Body of pancreas (tissue), 4 donors: ENCODE data around the gene MARCKS. TPM values are rescaled to one million over a fixed set of nuclear protein-coding genes. Genes with fewer than 3 reads are reported as not detected.

Source experiments
- ATAC-seq: fragments of 150-250 bp; one replicate; pipeline ENCODE4 v1.9.1; 2016
- DNase-seq, 4 donors: peaks; one replicate each; pipeline ENCODE4 v3.0.0-alpha.2; 2019
- H3K27ac ChIP-seq, 4 donors: fragments of 200-600 bp; sonication (generic); 1 replicate in 3 of 4; 2 replicates in 1 of 4; pipeline versions ENCODE4 v1.5.1 to v1.6.1; 2016 to 2019; ENCODE audit warnings: mild to moderate bottlenecking in 1 of 4, mixed read lengths in 1 of 4, moderate library complexity in 1 of 4
- H3K27me3 ChIP-seq, 2 donors: fragments of 200-600 bp; sonication (generic); one replicate each; pipeline ENCODE4 v1.6.0; 2016; ENCODE audit warnings: mild to moderate bottlenecking in 1 of 2
- H3K36me3 ChIP-seq, 2 donors: fragments of 200-600 bp; sonication (generic); replicated peaks in 1 of 2; 2 replicates each; pipeline ENCODE4 v1.5.1; 2016; ENCODE audit warnings: low read depth in 2 of 2; ENCODE audit not compliant: insufficient read depth in 1 of 2
- H3K4me1 ChIP-seq: fragments of 200-600 bp; sonication (generic); one replicate; pipeline ENCODE4 v1.6.0; 2016
- H3K4me3 ChIP-seq, 2 donors: fragments of 200-600 bp; sonication (generic); 1 replicate in 1 of 2; 2 replicates in 1 of 2; pipeline ENCODE4 v1.5.1; 2016 to 2019
- H3K9me3 ChIP-seq, 3 donors: fragments of 200-600 bp; sonication (generic); 1 replicate in 2 of 3; 2 replicates in 1 of 3; pipeline ENCODE4 v1.5.1; 2016
- CTCF ChIP-seq, 7 experiments: fragments of 450-650 bp in 4 of 7; fragments of 200-600 bp in 3 of 7; sonication (generic) in 3 of 7; IDR thresholded peaks; one replicate each; pipeline ENCODE4 v1.5.1; 2016 to 2019; ENCODE audit warnings: antibody characterized with exemption in 7 of 7
- POLR2A ChIP-seq, 3 donors: fragments of 450-650 bp; IDR thresholded peaks; one replicate each; pipeline ENCODE4 v1.6.1; 2016; ENCODE audit warnings: antibody characterized with exemption in 3 of 3, mild to moderate bottlenecking in 2 of 3
- WGBS, 2 donors: methylation state at CpG; one replicate each; pipeline ENCODE4 v1.1.5; 2017; 5-methylcytosine and 5-hydroxymethylcytosine counted together
- intact Hi-C: fragments of 100-400 bp; cut with DNase I; formaldehyde crosslinking; loops from one replicate; pipeline ENCODE4 v1.15.1; 2023
- total RNA-seq, 2 donors: library from RNA; depleted of rRNA; stranded (reverse); fragments of >200 nt; gene quantifications; one replicate each; pipeline ENCODE4 v1.1.0, GENCODE V29; 2016

MARCKS gene
- total RNA-seq, 2 donors from 2014 or later, result 68.5 to 109 TPM

GRCh38 chr6:113833537-113833936, 23.6 kb upstream of the MARCKS start:
- ATAC-seq, result no peak
- H3K4me1 ChIP-seq, result peaks cover 38% of the 10 kb centered on the region
- DNase-seq, result no peak

GRCh38 chr6:113837170-113837569, 20.0 kb upstream of the MARCKS start:
- DNase-seq (peak; percentile 39 to 72 (median 61)), ATAC-seq (peak; percentile 78)
- H3K27ac ChIP-seq, result peak overlapping the region in 3 of 4 donors; percentile 25 to 51 (median 44)
- WGBS, 2 donors, result 36 to 48% methylated on average over 2 of the region's 2 CpGs
- no peak overlapping the region for H3K4me3 ChIP-seq
- TF ChIP-seq CTCF (IDR thresholded peaks at IDR 0.05), result no peak
- no peak for TF ChIP-seq POLR2A (IDR thresholded peaks at IDR 0.05)
- H3K36me3 ChIP-seq, result no peaks in the 10 kb centered on the region
- intact Hi-C loops, result no loop called here
- peaks cover 13% of the 10 kb centered on the region for H3K4me1 ChIP-seq
- H3K9me3 ChIP-seq, result no peaks in the 10 kb centered on the region
- H3K27me3 ChIP-seq, result no peaks in the 10 kb centered on the region

More at GRCh38 chr6:113833537-113833936, 23.6 kb upstream of the MARCKS start:
- no peaks in the 10 kb centered on the region for H3K27me3 ChIP-seq
- no peaks in the 10 kb centered on the region for H3K36me3 ChIP-seq
- no peak for TF ChIP-seq POLR2A (IDR thresholded peaks at IDR 0.05)
- TF ChIP-seq CTCF (IDR thresholded peaks at IDR 0.05), result no peak
- H3K27ac ChIP-seq, result no peak overlapping the region
- H3K4me3 ChIP-seq, result no peak overlapping the region
- intact Hi-C loops, result no loop called here
- WGBS, 2 donors, result 74 to 79% methylated on average over 2 of the region's 2 CpGs
- no peaks in the 10 kb centered on the region for H3K9me3 ChIP-seq

- H3K9me3 ChIP-seq, result no peaks in the 10 kb centered on the region
- DNase-seq (no peak), ATAC-seq (no peak)
- no peak for TF ChIP-seq CTCF (IDR thresholded peaks at IDR 0.05)
- TF ChIP-seq POLR2A (IDR thresholded peaks at IDR 0.05), result no peak
- H3K4me1 ChIP-seq, result peaks cover 7% of the 10 kb centered on the region
- no peak overlapping the region for H3K4me3 ChIP-seq
- WGBS, 2 donors, result 0 to 90% methylated on average over 1 of the region's 1 CpG
- intact Hi-C loops, result no loop called here
- no peaks in the 10 kb centered on the region for H3K36me3 ChIP-seq
- no peak overlapping the region for H3K27ac ChIP-seq
- H3K27me3 ChIP-seq, result no peaks in the 10 kb centered on the region
Measured at GRCh38 chr6:113842165-113842564, 15.0 kb upstream of the MARCKS start.

GRCh38 chr6:113843500-113844073, 13.6 kb upstream of the MARCKS start:
- Histone ChIP-seq H3K27ac (no peak overlapping the region), H3K27me3 (no peaks in the 10 kb centered on the region), H3K4me1 (no peaks in the 10 kb centered on the region), H3K4me3 (no peak overlapping the region), H3K36me3 (no peaks in the 10 kb centered on the region), H3K9me3 (no peaks in the 10 kb centered on the region)
- ATAC-seq (no peak), DNase-seq (no peak)
- TF ChIP-seq CTCF (IDR thresholded peaks at IDR 0.05) (no peak), POLR2A (IDR thresholded peaks at IDR 0.05) (no peak)
- WGBS, 2 donors, result 92% methylated on average over 6 of the region's 6 CpGs
- intact Hi-C loops, result no loop called here

- intact Hi-C loops, result no loop called here
- Histone ChIP-seq H3K36me3 (no peaks in the 10 kb centered on the region), H3K4me1 (no peaks in the 10 kb centered on the region), H3K9me3 (no peaks in the 10 kb centered on the region), H3K4me3 (no peak overlapping the region), H3K27me3 (no peaks in the 10 kb centered on the region), H3K27ac (no peak overlapping the region)
- DNase-seq (no peak), ATAC-seq (no peak)
- WGBS, 2 donors, result 77 to 90% methylated on average over 1 of the region's 1 CpG
- no peak for TF ChIP-seq POLR2A (IDR thresholded peaks at IDR 0.05)
- no peak for TF ChIP-seq CTCF (IDR thresholded peaks at IDR 0.05)
Measured at GRCh38 chr6:113846577-113846976, 10.6 kb upstream of the MARCKS start.
